ENCODE results near the gene TNFAIP8L1. TPM values are rescaled to one million over a fixed set of nuclear protein-coding genes. Genes with fewer than 3 reads are reported as not detected.

The TNFAIP8L1 gene
- total RNA-seq, 2 donors from 2014 or later = 18.0 to 23.6 TPM

GRCh38 chr19:4633140-4633967, 6.0 kb upstream of the TNFAIP8L1 start:
- peaks cover 5% of the 10 kb centered on the region for H3K4me1 Mint-ChIP-seq
- peak overlapping the region; percentile 3 for H3K27ac Mint-ChIP-seq
- no peaks in the 10 kb centered on the region for H3K36me3 Mint-ChIP-seq (ENCODE audit: low read depth)
- no peaks in the 10 kb centered on the region for H3K9me3 Mint-ChIP-seq
- peak; percentile 76 for ATAC-seq (replicated peaks)
- no peaks in the 10 kb centered on the region for H3K27me3 Mint-ChIP-seq
- H3K4me3 Mint-ChIP-seq = peak overlapping the region; percentile 13

- H3K4me3 Mint-ChIP-seq = peak overlapping the region; percentile 35
- no peaks in the 10 kb centered on the region for H3K9me3 Mint-ChIP-seq
- H3K36me3 Mint-ChIP-seq (ENCODE audit: low read depth) = no peaks in the 10 kb centered on the region
- ATAC-seq (replicated peaks) = no peak
- no peak overlapping the region for H3K27ac Mint-ChIP-seq
- H3K4me1 Mint-ChIP-seq = peaks cover 9% of the 10 kb centered on the region
- no peaks in the 10 kb centered on the region for H3K27me3 Mint-ChIP-seq
Measured at GRCh38 chr19:4635754-4636116, 3.6 kb upstream of the TNFAIP8L1 start.

DNA sequence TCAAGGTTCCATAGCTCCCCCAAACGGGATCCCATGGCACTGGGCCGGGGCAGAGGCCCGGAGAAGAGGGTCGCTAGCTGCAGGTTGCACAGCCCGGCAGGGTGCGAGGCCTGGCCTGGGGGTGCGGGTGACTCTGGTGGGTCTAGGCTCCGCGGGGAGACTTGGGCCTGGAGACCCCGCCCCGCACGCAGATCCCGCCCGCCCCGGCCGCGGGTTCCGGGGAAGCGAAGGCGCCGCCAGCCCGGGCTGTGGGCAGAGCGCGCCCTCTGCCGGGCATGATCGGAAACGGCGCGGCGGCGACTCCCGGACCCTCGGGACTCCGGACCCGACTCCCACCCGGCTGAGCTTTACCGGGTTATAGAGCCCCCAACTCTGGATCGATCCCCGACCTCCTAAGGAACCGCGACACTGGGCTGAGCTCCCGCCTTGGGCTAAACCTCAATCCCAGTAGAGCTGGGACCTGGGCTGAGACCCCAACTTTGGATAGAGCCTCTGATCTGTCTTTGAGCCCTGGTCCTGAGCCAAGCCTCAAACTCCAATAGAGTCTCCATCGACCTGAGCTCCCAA, 3.1 kb upstream of the TNFAIP8L1 start:
- H3K9me3 Mint-ChIP-seq = no peaks in the 10 kb centered on the region
- H3K4me3 Mint-ChIP-seq = peak overlapping the region; percentile 35
- H3K36me3 Mint-ChIP-seq (ENCODE audit: low read depth) = no peaks in the 10 kb centered on the region
- H3K27me3 Mint-ChIP-seq = no peaks in the 10 kb centered on the region
- peak overlapping the region; percentile 28 for H3K27ac Mint-ChIP-seq
- peaks cover 9% of the 10 kb centered on the region for H3K4me1 Mint-ChIP-seq
- peak; percentile 8 for ATAC-seq (replicated peaks)

DNA sequence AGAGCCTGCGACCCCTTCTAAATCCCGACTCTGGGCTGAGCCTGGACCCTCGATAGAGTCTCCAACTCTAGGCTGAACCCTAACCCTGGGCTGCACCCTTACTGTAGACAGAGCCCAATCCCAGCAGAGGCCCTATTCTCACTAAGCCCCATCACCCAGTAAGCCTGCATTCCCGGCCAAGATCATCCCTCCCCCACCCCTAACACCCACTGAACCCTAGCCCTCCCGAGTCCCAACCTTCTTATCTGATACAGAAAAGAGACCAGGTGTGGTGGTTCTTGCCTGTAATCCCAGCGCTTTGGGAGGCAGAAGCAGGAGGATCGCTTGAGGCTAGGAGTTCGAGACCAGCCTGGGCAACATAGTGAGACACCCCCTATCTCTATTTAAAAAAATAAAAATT, 2.6 kb upstream of the TNFAIP8L1 start:
- Mint-ChIP-seq H3K4me3 (peak overlapping the region; percentile 35), H3K9me3 (no peaks in the 10 kb centered on the region), H3K27me3 (no peaks in the 10 kb centered on the region), H3K36me3 (ENCODE audit: low read depth) (no peaks in the 10 kb centered on the region), H3K4me1 (peaks cover 9% of the 10 kb centered on the region), H3K27ac (peak overlapping the region; percentile 28)
- no peak for ATAC-seq (replicated peaks)

DNA sequence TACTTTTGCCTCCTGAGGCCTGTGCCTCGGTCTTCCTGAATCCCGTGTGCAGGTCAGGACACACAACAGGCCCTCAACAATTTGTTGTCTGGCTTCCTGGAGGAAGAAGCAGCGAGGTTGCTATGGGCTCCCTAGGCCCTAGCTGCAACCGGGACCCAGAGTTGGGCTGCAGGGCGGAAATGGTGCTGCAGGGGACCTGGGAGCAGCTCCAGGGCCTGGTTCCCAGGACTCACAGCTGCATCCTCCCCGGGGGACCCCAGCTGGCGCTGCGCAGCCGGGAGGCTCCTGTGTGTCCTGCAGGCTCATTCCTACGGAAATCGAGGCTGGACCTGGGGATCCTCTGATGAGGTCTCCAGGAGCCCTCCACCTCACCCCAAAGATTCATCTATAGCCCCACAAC, 999 bp upstream of the TNFAIP8L1 start:
- Mint-ChIP-seq H3K27me3 (no peaks in the 10 kb centered on the region), H3K4me3 (peak overlapping the region; percentile 96), H3K27ac (peak overlapping the region; percentile 97), H3K9me3 (no peaks in the 10 kb centered on the region), H3K36me3 (ENCODE audit: low read depth) (no peaks in the 10 kb centered on the region), H3K4me1 (peaks cover 6% of the 10 kb centered on the region)
- ATAC-seq (replicated peaks) = no peak

DNA sequence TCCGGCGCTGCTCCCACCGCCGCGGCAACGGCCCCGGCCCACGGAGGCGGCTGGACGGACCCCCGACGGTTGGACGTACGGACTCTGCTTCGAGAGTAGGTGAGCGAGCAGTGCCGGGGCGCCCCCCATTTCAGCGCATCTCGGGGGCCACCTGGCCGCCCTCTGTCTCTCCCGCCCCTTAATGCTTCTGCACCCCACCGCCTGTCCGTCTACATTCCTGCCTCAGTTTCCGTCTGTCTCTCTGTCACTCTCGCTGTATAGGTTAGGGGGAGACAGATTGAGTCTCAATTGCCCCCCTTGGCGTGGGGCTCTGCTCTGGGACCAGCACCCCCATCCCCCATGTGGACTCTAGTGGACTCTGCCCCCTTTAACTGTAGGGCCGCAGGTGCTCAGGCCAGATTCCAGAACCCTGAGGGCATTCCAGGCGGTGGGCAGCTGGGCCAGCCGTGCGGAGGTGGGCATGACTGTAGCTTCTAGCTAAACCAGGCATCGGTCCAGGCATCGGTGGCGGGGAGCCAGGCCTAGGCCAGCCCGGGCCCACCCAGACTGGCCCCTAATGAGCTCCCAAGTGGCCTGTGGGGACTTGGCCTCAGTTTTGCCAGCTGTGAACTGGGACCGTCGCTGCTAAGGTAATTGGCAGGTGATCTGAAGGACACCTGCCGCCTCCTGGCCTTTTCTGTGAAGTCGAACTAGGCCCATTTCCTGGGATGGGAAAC, 373 bp downstream of the TNFAIP8L1 start:
- Mint-ChIP-seq H3K4me1 (peaks cover 4% of the 10 kb centered on the region), H3K36me3 (ENCODE audit: low read depth) (no peaks in the 10 kb centered on the region), H3K9me3 (no peaks in the 10 kb centered on the region), H3K4me3 (peak overlapping the region; percentile 96), H3K27me3 (no peaks in the 10 kb centered on the region), H3K27ac (peak overlapping the region; percentile 97)
- ATAC-seq (replicated peaks) = peak; percentile 3

GRCh38 chr19:4640247-4641000, 1.1 kb downstream of the TNFAIP8L1 start:
- ATAC-seq (replicated peaks) = no peak
- Mint-ChIP-seq H3K4me1 (peaks cover 4% of the 10 kb centered on the region), H3K27me3 (no peaks in the 10 kb centered on the region)

DNA sequence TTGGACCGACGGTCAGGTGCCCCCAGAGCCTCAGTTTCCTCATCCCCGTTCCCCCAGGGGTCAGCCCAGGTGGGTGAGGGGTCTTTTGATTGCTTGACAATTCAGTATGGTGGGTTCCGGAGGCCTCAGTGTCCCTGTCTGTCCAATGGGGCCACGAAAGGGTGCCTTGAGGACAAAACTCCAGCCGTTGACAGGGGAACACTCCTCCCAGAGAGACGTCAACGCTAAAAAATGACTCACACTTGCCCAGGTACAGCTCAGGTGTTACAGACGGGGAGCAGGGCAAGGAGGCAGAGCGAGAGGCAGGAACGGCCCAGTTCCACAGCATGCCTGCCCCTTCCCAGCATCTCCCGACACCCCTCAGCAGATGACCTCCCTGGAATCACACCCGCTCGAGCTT, 1.8 kb downstream of the TNFAIP8L1 start:
- Mint-ChIP-seq H3K4me3 (peak overlapping the region; percentile 96), H3K4me1 (peaks cover 4% of the 10 kb centered on the region), H3K36me3 (ENCODE audit: low read depth) (peaks cover 1% of the 10 kb centered on the region), H3K27ac (peak overlapping the region; percentile 25), H3K27me3 (no peaks in the 10 kb centered on the region), H3K9me3 (no peaks in the 10 kb centered on the region)
- ATAC-seq (replicated peaks) = no peak

More at GRCh38 chr19:4640247-4641000, 1.1 kb downstream of the TNFAIP8L1 start:
- H3K27ac Mint-ChIP-seq = peak overlapping the region; percentile 97
- H3K4me3 Mint-ChIP-seq = peak overlapping the region; percentile 96
- H3K36me3 Mint-ChIP-seq (ENCODE audit: low read depth) = no peaks in the 10 kb centered on the region
- H3K9me3 Mint-ChIP-seq = no peaks in the 10 kb centered on the region

- Mint-ChIP-seq H3K27ac (no peak overlapping the region), H3K36me3 (ENCODE audit: low read depth) (peaks cover 9% of the 10 kb centered on the region), H3K9me3 (no peaks in the 10 kb centered on the region), H3K27me3 (no peaks in the 10 kb centered on the region), H3K4me1 (peaks cover 4% of the 10 kb centered on the region), H3K4me3 (no peak overlapping the region)
- no peak for ATAC-seq (replicated peaks)
Measured at GRCh38 chr19:4642625-4643024, 3.3 kb downstream of the TNFAIP8L1 start.

- Mint-ChIP-seq H3K9me3 (no peaks in the 10 kb centered on the region), H3K27ac (no peak overlapping the region), H3K4me1 (no peaks in the 10 kb centered on the region), H3K36me3 (ENCODE audit: low read depth) (peaks cover 15% of the 10 kb centered on the region), H3K4me3 (no peak overlapping the region), H3K27me3 (no peaks in the 10 kb centered on the region)
- ATAC-seq (replicated peaks) = no peak
Measured at GRCh38 chr19:4645718-4646117, 6.4 kb downstream of the TNFAIP8L1 start.

DNA sequence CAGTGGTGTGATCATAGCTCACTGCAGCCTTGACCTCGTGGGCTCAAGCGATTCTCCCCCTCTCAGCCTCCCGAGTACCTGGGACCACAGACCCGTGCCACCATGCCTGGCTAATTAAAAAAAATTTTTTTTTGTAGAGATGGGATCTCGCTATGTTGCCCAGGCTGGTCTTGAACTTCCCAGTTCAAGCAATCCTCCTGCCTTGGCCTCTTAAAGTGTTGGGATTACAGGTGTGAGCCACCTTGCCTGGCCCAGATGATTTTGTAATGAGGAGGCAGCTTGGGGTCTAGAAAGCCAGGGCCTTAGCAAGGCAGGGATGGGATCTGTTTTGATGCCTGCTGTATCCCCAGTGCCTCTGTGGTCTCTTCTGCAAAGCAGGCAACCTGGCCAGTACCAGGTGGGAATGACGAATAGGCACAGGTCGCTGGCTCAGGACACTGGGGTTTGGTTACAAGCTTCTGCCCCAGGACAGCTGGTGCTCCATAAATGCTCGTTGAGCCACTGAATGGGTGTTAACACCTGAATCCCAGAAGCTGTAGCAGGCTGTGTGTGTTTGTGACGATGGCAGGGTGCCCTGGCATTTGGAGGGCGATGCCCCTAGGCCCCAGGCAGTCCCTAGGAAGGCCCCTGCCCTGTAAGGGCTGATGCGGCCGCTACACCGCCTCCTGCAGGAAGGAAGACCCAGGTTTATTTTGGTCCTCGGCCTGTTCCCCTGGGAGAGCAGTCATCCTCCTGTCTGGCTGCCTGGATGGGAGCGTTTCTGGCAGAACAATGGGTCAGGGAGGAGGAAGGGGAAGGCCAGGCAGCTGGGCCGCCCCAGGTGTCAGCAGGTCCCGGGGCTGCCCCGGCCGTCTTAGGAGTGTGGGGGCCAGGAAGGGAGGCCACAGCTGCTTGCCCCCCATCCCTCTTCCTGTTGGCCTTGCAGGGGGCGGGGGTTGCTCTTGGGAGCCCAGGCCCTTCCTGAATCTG, 8.6 kb downstream of the TNFAIP8L1 start:
- Mint-ChIP-seq H3K27me3 (no peaks in the 10 kb centered on the region), H3K36me3 (ENCODE audit: low read depth) (peaks cover 15% of the 10 kb centered on the region), H3K9me3 (no peaks in the 10 kb centered on the region), H3K27ac (no peak overlapping the region), H3K4me1 (no peaks in the 10 kb centered on the region), H3K4me3 (no peak overlapping the region)
- ATAC-seq (replicated peaks) = no peak

DNA sequence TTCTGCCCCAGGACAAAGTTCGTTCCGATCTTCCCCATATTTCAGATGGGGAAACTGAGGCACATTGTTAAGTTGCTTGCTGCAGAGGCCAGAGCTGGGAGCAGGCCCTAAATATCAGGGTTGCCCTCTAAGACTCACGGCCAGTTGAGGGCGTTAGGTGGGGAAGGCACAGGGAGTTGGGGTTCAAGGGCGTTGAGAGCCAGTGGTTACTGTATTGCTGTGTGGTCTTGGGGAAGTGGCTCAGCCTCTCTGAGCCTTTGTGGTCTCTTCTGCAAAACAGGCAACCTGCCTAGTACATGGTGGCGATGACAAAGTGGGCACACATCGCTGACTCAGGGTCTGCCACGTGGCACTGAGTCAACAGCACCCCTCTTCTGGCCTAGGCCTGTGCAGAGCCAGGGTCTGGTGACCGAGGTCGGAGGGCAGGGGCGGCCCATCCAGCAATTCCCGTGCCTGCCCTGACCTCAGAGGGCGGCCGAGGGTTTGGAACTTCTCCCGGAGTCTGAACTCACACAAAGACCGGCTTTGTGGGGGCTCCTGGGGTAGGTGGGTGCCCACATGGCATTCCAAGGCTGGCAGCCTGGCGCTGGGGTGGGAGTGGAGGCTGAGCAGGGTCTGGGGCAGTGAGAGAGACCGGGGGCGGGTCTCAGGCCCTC, 10.2 kb downstream of the TNFAIP8L1 start:
- no peaks in the 10 kb centered on the region for H3K9me3 Mint-ChIP-seq
- no peak overlapping the region for H3K27ac Mint-ChIP-seq
- peaks cover 18% of the 10 kb centered on the region for H3K36me3 Mint-ChIP-seq (ENCODE audit: low read depth)
- ATAC-seq (replicated peaks) = peak; percentile 16
- H3K27me3 Mint-ChIP-seq = no peaks in the 10 kb centered on the region
- no peaks in the 10 kb centered on the region for H3K4me1 Mint-ChIP-seq
- H3K4me3 Mint-ChIP-seq = no peak overlapping the region

DNA sequence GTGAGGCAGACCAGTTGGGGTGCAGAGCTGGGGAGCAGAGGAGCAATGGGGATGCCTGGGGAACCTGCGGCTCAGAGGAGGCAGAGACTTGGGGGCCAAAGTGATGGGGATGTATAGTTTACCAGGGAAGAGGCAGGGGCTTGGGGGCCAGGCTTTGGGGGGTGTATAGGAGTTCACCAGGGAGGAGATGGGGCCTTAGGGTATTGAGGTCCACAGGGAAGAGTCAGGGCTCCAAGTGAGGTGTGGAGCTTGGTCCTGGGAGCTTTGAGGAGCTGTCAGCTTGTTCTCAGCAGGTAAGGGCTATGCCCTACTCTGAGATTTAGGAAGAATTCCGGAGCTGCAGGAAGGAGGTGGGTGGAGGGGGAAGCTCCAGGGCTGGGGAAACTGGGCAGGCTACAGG, 10.8 kb downstream of the TNFAIP8L1 start:
- ATAC-seq (replicated peaks) = no peak
- H3K36me3 Mint-ChIP-seq (ENCODE audit: low read depth) = peaks cover 24% of the 10 kb centered on the region
- H3K27me3 Mint-ChIP-seq = no peaks in the 10 kb centered on the region
- no peaks in the 10 kb centered on the region for H3K4me1 Mint-ChIP-seq
- H3K9me3 Mint-ChIP-seq = no peaks in the 10 kb centered on the region
- no peak overlapping the region for H3K27ac Mint-ChIP-seq
- H3K4me3 Mint-ChIP-seq = no peak overlapping the region

All from activated T-helper 17 cell treated with anti-CD3 and anti-CD28 coated beads, Interleukin-2, amount 50 U/mL, for 72 hours (primary cell).